Caco-2 (cell line): Measurements from ENCODE around the gene COPS3. TPM values are rescaled to one million over a fixed set of nuclear protein-coding genes. Genes with fewer than 3 reads are reported as not detected.

Experiments used
- BruUV-seq: library from RNA; stranded (reverse); fragments of 400-500 nt; replicated peaks from 2 replicates; lab custom pipeline; 2021; lab: Mats Ljungman, UMichigan
- CTCF ChIA-PET: fragments of 300-600 bp; sonication (Branson Sonifier 250); formaldehyde crosslinking; loops from one replicate; lab custom pipeline; 2022; ENCODE audit warnings: antibody characterized with exemption; lab: Charles Lee
- POLR2A ChIA-PET: fragments of 300-600 bp; sonication (Branson Sonifier 250); formaldehyde crosslinking; loops from one replicate; lab custom pipeline; 2022; ENCODE audit warnings: antibody characterized with exemption; lab: Charles Lee
- DNase-seq, 2 experiments: peaks; one replicate each; pipeline versions ENCODE4 v3.0.0 to v3.0.0-alpha.2; 2020 to 2022
- H3K27me3 ChIP-seq: replicated peaks from 2 replicates; pipeline ENCODE4 v1.6.0; 2011; ENCODE audit warnings: low read length; ENCODE audit not compliant: control insufficient read depth, insufficient read depth
- H3K36me3 ChIP-seq: 2 replicates; pipeline ENCODE4 v1.5.1; 2011; ENCODE audit warnings: low read length; ENCODE audit not compliant: control insufficient read depth, insufficient read depth
- H3K4me1 ChIP-seq: fragments of 250-450 bp; sonication (Bioruptor Pico); 2 replicates; pipeline ENCODE4 v1.5.1; 2020; ENCODE audit warnings: mild to moderate bottlenecking
- H3K4me3 ChIP-seq: 2 replicates; pipeline ENCODE4 v1.5.1; 2011; ENCODE audit warnings: low read depth, mild to moderate bottlenecking, control low read depth, low read length
- H3K9me3 ChIP-seq: fragments of 250-450 bp; sonication (Bioruptor Pico); 2 replicates; pipeline ENCODE4 v1.5.1; 2020; ENCODE audit warnings: mild to moderate bottlenecking, moderate library complexity
- H3K27ac Mint-ChIP-seq: one replicate; pipeline ENCODE4 v1.8.0; 2022; ENCODE audit warnings: mixed read lengths; ENCODE audit not compliant: unreplicated experiment
- H3K27me3 Mint-ChIP-seq: one replicate; pipeline ENCODE4 v1.8.0; 2022; ENCODE audit warnings: mixed read lengths; ENCODE audit not compliant: insufficient read depth, unreplicated experiment
- H3K36me3 Mint-ChIP-seq: one replicate; pipeline ENCODE4 v1.8.0; 2022; ENCODE audit warnings: mild to moderate bottlenecking, mixed read lengths; ENCODE audit not compliant: insufficient read depth, unreplicated experiment
- H3K4me1 Mint-ChIP-seq: one replicate; pipeline ENCODE4 v1.8.0; 2022; ENCODE audit warnings: low read depth, mixed read lengths; ENCODE audit not compliant: unreplicated experiment
- H3K4me3 Mint-ChIP-seq: one replicate; pipeline ENCODE4 v1.8.0; 2022; ENCODE audit warnings: mild to moderate bottlenecking, moderate library complexity, mixed read lengths; ENCODE audit not compliant: unreplicated experiment
- H3K9me3 Mint-ChIP-seq: one replicate; pipeline ENCODE4 v1.8.0; 2022; ENCODE audit warnings: mixed read lengths; ENCODE audit not compliant: unreplicated experiment
- CTCF ChIP-seq, 2 experiments: fragments of 200-600 bp in 1 of 2; IDR thresholded peaks; 1 replicate in 1 of 2; 2 replicates in 1 of 2; pipeline versions ENCODE4 v1.5.1 to v1.8.0; 2011 to 2022; ENCODE audit warnings: antibody characterized with exemption in 1 of 2, control low read depth in 1 of 2, inconsistent platforms in 1 of 2, low read depth in 1 of 2, low read length in 1 of 2, mild to moderate bottlenecking in 1 of 2, moderate library complexity in 1 of 2; ENCODE audit not compliant: insufficient read depth in 1 of 2, severe bottlenecking in 1 of 2, unreplicated experiment in 1 of 2
- intact Hi-C: fragments of 100-400 bp; cut with micrococcal nuclease; formaldehyde crosslinking; loops from one replicate; pipeline ENCODE4 v1.10.0; 2022; ENCODE audit not compliant: unreplicated experiment
- total RNA-seq: library from RNA; stranded (reverse); gene quantifications from 2 replicates; pipeline ENCODE4 v1.2.3, GENCODE V29; 2022

COPS3 gene
- total RNA-seq, 1 experiment from 2014 or later: 120 TPM

- DNase-seq: peak in 1 of 2 experiments; percentile 31
- Histone ChIP-seq H3K36me3 (no peaks in the 10 kb centered on the region), H3K27me3 (no peaks in the 10 kb centered on the region), H3K4me3 (no peak overlapping the region), H3K9me3 (no peaks in the 10 kb centered on the region), H3K4me1 (no peaks in the 10 kb centered on the region)
- H3K27me3 Mint-ChIP-seq: no peaks in the 10 kb centered on the region
- H3K9me3 Mint-ChIP-seq: no peaks in the 10 kb centered on the region
- H3K27ac Mint-ChIP-seq: no peak overlapping the region
- no peak overlapping the region for H3K4me3 Mint-ChIP-seq
- ChIA-PET POLR2A (no interaction called here), CTCF (interaction anchor here (0.5 kb wide), 1 partner anchor 157 kb away, joined by 3 read pairs; no protein-coding TSS in a partner anchor)
- no peaks in the 10 kb centered on the region for H3K36me3 Mint-ChIP-seq
- no peaks in the 10 kb centered on the region for H3K4me1 Mint-ChIP-seq
- no peak for TF ChIP-seq CTCF (IDR thresholded peaks at IDR 0.05; ENCODE audit: insufficient read depth in 1 of 2, low read depth in 1 of 2, low read length in 1 of 2, severe bottlenecking in 1 of 2, unreplicated experiment in 1 of 2)
- intact Hi-C loops: no loop called here
- BruUV-seq: no TSS peak
Observed at GRCh38 chr17:17320188-17320910, 39.3 kb upstream of the COPS3 start.

GRCh38 chr17:17315142-17315821, 34.2 kb upstream of the COPS3 start:
- no peaks in the 10 kb centered on the region for H3K9me3 Mint-ChIP-seq
- no peaks in the 10 kb centered on the region for H3K4me1 Mint-ChIP-seq
- CTCF ChIA-PET: no interaction called here
- DNase-seq: peak in 1 of 2 experiments; percentile 16
- H3K27me3 Mint-ChIP-seq: no peaks in the 10 kb centered on the region
- intact Hi-C loops: loop anchor here (10.0 kb wide), 1 partner anchor 80 kb away; the partner anchor contains the start of gene FLCN
- no peak overlapping the region for H3K4me3 Mint-ChIP-seq
- H3K36me3 Mint-ChIP-seq: no peaks in the 10 kb centered on the region
- no peaks in the 10 kb centered on the region for H3K27me3 ChIP-seq
- no TSS peak for BruUV-seq
- no peak for TF ChIP-seq CTCF (IDR thresholded peaks at IDR 0.05; ENCODE audit: insufficient read depth in 1 of 2, low read depth in 1 of 2, low read length in 1 of 2, severe bottlenecking in 1 of 2, unreplicated experiment in 1 of 2)
- no peaks in the 10 kb centered on the region for H3K4me1 ChIP-seq
- no peaks in the 10 kb centered on the region for H3K36me3 ChIP-seq
- no peak overlapping the region for H3K27ac Mint-ChIP-seq
- H3K4me3 ChIP-seq: no peak overlapping the region
- POLR2A ChIA-PET: no interaction called here
- H3K9me3 ChIP-seq: no peaks in the 10 kb centered on the region

- Mint-ChIP-seq H3K36me3 (no peaks in the 10 kb centered on the region), H3K4me3 (no peak overlapping the region), H3K27ac (no peak overlapping the region), H3K27me3 (no peaks in the 10 kb centered on the region), H3K4me1 (no peaks in the 10 kb centered on the region), H3K9me3 (no peaks in the 10 kb centered on the region)
- intact Hi-C loops: loop anchor here (10.0 kb wide), 1 partner anchor 80 kb away; the partner anchor contains the start of gene FLCN
- no peak for TF ChIP-seq CTCF (IDR thresholded peaks at IDR 0.05; ENCODE audit: insufficient read depth in 1 of 2, low read depth in 1 of 2, low read length in 1 of 2, severe bottlenecking in 1 of 2, unreplicated experiment in 1 of 2)
- Histone ChIP-seq H3K27me3 (no peaks in the 10 kb centered on the region), H3K36me3 (no peaks in the 10 kb centered on the region), H3K4me1 (no peaks in the 10 kb centered on the region), H3K9me3 (no peaks in the 10 kb centered on the region), H3K4me3 (no peak overlapping the region)
- no TSS peak for BruUV-seq
- ChIA-PET CTCF (no interaction called here), POLR2A (no interaction called here)
- no peak for DNase-seq
Observed at GRCh38 chr17:17314501-17315071, 33.5 kb upstream of the COPS3 start.
